GM12878 (cell line): ENCODE results near the gene KREMEN2. TPM values are rescaled to one million over a fixed set of nuclear protein-coding genes. Genes with fewer than 3 reads are reported as not detected.

ENCODE experiments used
- ATAC-seq: fragments of 200-7000 bp; cut with Tn5 transposase; 3 replicates; pipeline ENCODE4 v1.9.1; 2020; ENCODE audit warnings: mild to moderate bottlenecking, moderate library complexity
- BruUV-seq: library from RNA; stranded (reverse); fragments of 400-500 nt; replicated peaks from 2 replicates; lab custom pipeline; 2021; lab: Mats Ljungman, UMichigan
- CTCF ChIA-PET: fragments of 300-600 bp; sonication (Branson Sonifier 250); formaldehyde crosslinking; extraction: SDS; loops from one replicate; lab custom pipeline; 2021; ENCODE audit warnings: inconsistent platforms; lab: Yijun Ruan, JAX
- POLR2A ChIA-PET: fragments of 350-600 bp; formaldehyde crosslinking; extraction: SDS; loops from one replicate; lab custom pipeline; 2021; ENCODE audit warnings: inconsistent platforms; lab: Charles Lee
- RAD21 ChIA-PET: fragments of 300-600 bp; sonication (Branson Sonifier 250); formaldehyde crosslinking; loops from one replicate; lab custom pipeline; 2023; ENCODE audit warnings: antibody characterized with exemption; ENCODE audit not compliant: unreplicated experiment; lab: Charles Lee
- SMC1A ChIA-PET: fragments of 300-600 bp; sonication (Branson Sonifier 250); formaldehyde crosslinking; loops from one replicate; lab custom pipeline; 2023; ENCODE audit not compliant: unreplicated experiment, uncharacterized antibody; lab: Charles Lee
- DNase-seq: peaks from one replicate; pipeline ENCODE4 v3.0.0-alpha.2; 2011; ENCODE audit warnings: low read depth, low spot score
- FAIRE-seq: peaks from 3 replicates; lab custom pipeline; 2011; peaks lifted over from hg19 to GRCh38; lab: Jason Lieb, UNC
- H2AFZ ChIP-seq: 2 replicates; pipeline ENCODE4 v1.6.0; 2011; ENCODE audit warnings: low read depth, low read length, control low read depth; ENCODE audit not compliant: control insufficient read depth
- H3K27ac ChIP-seq: 2 replicates; pipeline ENCODE4 v1.5.1; 2011; ENCODE audit warnings: control low read depth; ENCODE audit not compliant: control insufficient read depth, insufficient read depth
- H3K27me3 ChIP-seq, 2 experiments: replicated peaks in 1 of 2; 2 replicates each; pipeline versions ENCODE4 v1.6.0 to v1.6.1; 2011; ENCODE audit warnings: low read length in 1 of 2; ENCODE audit not compliant: control insufficient read depth in 2 of 2, insufficient read depth in 2 of 2
- H3K36me3 ChIP-seq, 2 experiments: 2 replicates each; pipeline ENCODE4 v1.5.1; 2011; ENCODE audit warnings: low read length in 1 of 2; ENCODE audit not compliant: control insufficient read depth in 2 of 2, insufficient read depth in 2 of 2
- H3K4me1 ChIP-seq: 2 replicates; pipeline ENCODE4 v1.6.1; 2011; ENCODE audit warnings: mild to moderate bottlenecking, low read length, moderate library complexity, mixed read lengths; ENCODE audit not compliant: control insufficient read depth, insufficient read depth
- H3K4me2 ChIP-seq: 2 replicates; pipeline ENCODE4 v1.6.0; 2011; ENCODE audit warnings: control low read depth; ENCODE audit not compliant: control insufficient read depth, insufficient read depth
- H3K4me3 ChIP-seq: fragments of 200-600 bp; sonication (generic); 2 replicates; pipeline ENCODE4 v1.5.1; 2016
- H3K79me2 ChIP-seq: 2 replicates; pipeline ENCODE4 v1.6.0; 2011; ENCODE audit warnings: low read length; ENCODE audit not compliant: control insufficient read depth, insufficient read depth
- H3K9ac ChIP-seq: 2 replicates; pipeline ENCODE4 v1.8.0; 2011; ENCODE audit warnings: low read length, control low read depth, mixed read lengths; ENCODE audit not compliant: control insufficient read depth, insufficient read depth
- H3K9me3 ChIP-seq: replicated peaks from 3 replicates; pipeline ENCODE4 v1.5.1; 2011; ENCODE audit warnings: mild to moderate bottlenecking, low read length; ENCODE audit not compliant: control insufficient read depth, insufficient read depth
- H4K20me1 ChIP-seq: 2 replicates; pipeline ENCODE4 v1.6.0; 2011; ENCODE audit not compliant: control insufficient read depth, insufficient read depth
- ATF3 ChIP-seq: IDR thresholded peaks from 2 replicates; pipeline ENCODE4 v1.6.1; 2011; ENCODE audit warnings: low read depth, mild to moderate bottlenecking, low read length, moderate library complexity, borderline replicate concordance; ENCODE audit errors: extremely low read depth
- BMI1 ChIP-seq: fragments of 450-650 bp; IDR thresholded peaks from 2 replicates; pipeline ENCODE4 v1.6.1; 2016; ENCODE audit warnings: mild to moderate bottlenecking, moderate library complexity, borderline replicate concordance
- CEBPB ChIP-seq, 2 experiments: fragments of 150-350 bp in 1 of 2; IDR thresholded peaks; 2 replicates each; pipeline ENCODE4 v1.6.1; 2012 to 2014; ENCODE audit warnings: low read depth in 2 of 2, low read length in 2 of 2, borderline replicate concordance in 1 of 2, inconsistent platforms in 1 of 2
- NKRF ChIP-seq: fragments of 450-650 bp; conservative IDR thresholded peaks from 2 replicates; pipeline ENCODE4 v1.6.1; 2017; ENCODE audit warnings: mild to moderate bottlenecking, moderate library complexity
- PML ChIP-seq: IDR thresholded peaks from 2 replicates; pipeline ENCODE4 v1.6.1; 2012; ENCODE audit warnings: low read length, inconsistent platforms
- POLR2A ChIP-seq: IDR thresholded peaks from 2 replicates; pipeline ENCODE4 v1.6.1; 2011; ENCODE audit warnings: low read depth, mild to moderate bottlenecking, low read length
- POLR2AphosphoS5 ChIP-seq: IDR thresholded peaks from 2 replicates; pipeline ENCODE4 v1.6.1; 2011; ENCODE audit warnings: mild to moderate bottlenecking, low read length, inconsistent platforms
- SMC3 ChIP-seq: IDR thresholded peaks from 2 replicates; pipeline ENCODE4 v1.6.1; 2011; ENCODE audit warnings: low read length, improper control_type of control experiment, borderline replicate concordance
- TARDBP ChIP-seq: IDR thresholded peaks from 2 replicates; pipeline ENCODE4 v1.6.1; 2016; ENCODE audit warnings: borderline replicate concordance
- TCF12 ChIP-seq: IDR thresholded peaks from 2 replicates; pipeline ENCODE4 v1.6.1; 2011; ENCODE audit warnings: low read depth, mild to moderate bottlenecking, low read length
- USF1 ChIP-seq: IDR thresholded peaks from 2 replicates; pipeline ENCODE4 v1.6.1; 2011; ENCODE audit warnings: borderline replicate concordance, low read depth, mild to moderate bottlenecking, moderate library complexity, mixed read lengths, low read length; ENCODE audit not compliant: insufficient read depth; ENCODE audit errors: extremely low read length
- WGBS: methylation state at CpG from one replicate; pipeline ENCODE4 v1.1.6; 2016; ENCODE audit warnings: low lambda C conversion rate; ENCODE audit not compliant: insufficient replicate concordance, insufficient coverage; ENCODE audit errors: missing lambda C conversion rate; 5-methylcytosine and 5-hydroxymethylcytosine counted together
- in situ Hi-C: fragments of 300-500 bp; cut with MboI; formaldehyde crosslinking; loops from 9 replicates; pipeline ENCODE4 v1.14.3; 2018; ENCODE audit warnings: mixed read lengths
- intact Hi-C: fragments of 100-400 bp; cut with micrococcal nuclease; formaldehyde crosslinking; loops from one replicate; pipeline ENCODE4 v1.14.2; 2022; ENCODE audit not compliant: unreplicated experiment
- polyA plus RNA-seq, 11 experiments: library from polyadenylated mRNA; depleted of rRNA in 4 of 11; unstranded in 6 of 11; stranded (reverse) in 5 of 11; fragments of >200 nt; fragmentation: Nextera tagmentation in 4 of 11; fragmentation: Illumina TruSeq in 1 of 11; extraction: Ambion mirVana in 4 of 11; extraction: Trizol in 1 of 11; gene quantifications; 1 replicate in 1 of 11; 2 replicates in 10 of 11; pipeline versions ENCODE4 v1.2.1 to v1.2.3, GENCODE V29; 2011 to 2016; ENCODE audit warnings: inconsistent platforms in 2 of 11, missing spikeins in 2 of 11, low read depth in 1 of 11
- total RNA-seq, 4 experiments: library from RNA; depleted of rRNA in 3 of 4; stranded (reverse); fragments of >200 nt in 3 of 4; fragmentation: Illumina TruSeq in 1 of 4; extraction: Trizol in 1 of 4; gene quantifications; 2 replicates each; pipeline versions ENCODE4 v1.2.1 to v1.2.3, GENCODE V29; 2013 to 2021

The KREMEN2 gene
- total and polyA plus RNA-seq, 10 of the 15 experiments (the other 5 are each of a cell fraction or from before 2014, with no cell fraction given), result 0.06 to 3.7 (median 0.83) TPM; not detected in 2

- Histone ChIP-seq H3K79me2 (peaks cover 16% of the 10 kb centered on the region), H2AFZ (no peak overlapping the region), H3K27ac (no peak overlapping the region), H3K4me1 (peaks cover 13% of the 10 kb centered on the region), H3K9ac (no peak overlapping the region), H3K4me2 (peak overlapping the region; percentile 84), H3K4me3 (peak overlapping the region; percentile 91; the same call in 1 of the 2 replicates), H4K20me1 (no peaks in the 10 kb centered on the region), H3K36me3 (peaks cover 4 to 20% of the 10 kb centered on the region in 2 experiments; a peak in 3 of 4 replicates), H3K9me3 (no peaks in the 10 kb centered on the region), H3K27me3 (no peaks in the 10 kb centered on the region)
- ChIA-PET RAD21 (no interaction called here), SMC1A (no interaction called here), CTCF (interaction anchor here (1.0 to 1.7 kb wide), 3 partner anchors 9 to 51 kb away, joined by 3 to 4 read pairs (median 4); partner anchors contain the start of gene PKMYT1), POLR2A (interaction anchor here (1.5 kb wide), 1 partner anchor 9 kb away, joined by 4 read pairs; the partner anchor contains the start of gene PKMYT1)
- DNase-seq, result no peak
- BruUV-seq, result no TSS peak
- WGBS, result 78% methylated on average over 35 of the region's 35 CpGs
- FAIRE-seq, result no peak
- no peak for ATAC-seq
- TF ChIP-seq PML (peak; percentile 14; the same call in 1 of the 2 replicates), POLR2A (peak; percentile 54), TARDBP (no peak)
- intact Hi-C loops, result no loop called here
- in situ Hi-C loops, result no loop called here
Measured at GRCh38 chr16:2971134-2971984, 7.3 kb downstream of the KREMEN2 start.

GRCh38 chr16:2971985-2972784 is 8.1 kb downstream of the KREMEN2 start:
- POLR2A ChIA-PET, result interaction anchor here (1.5 kb wide), 1 partner anchor 9 kb away, joined by 4 read pairs; the partner anchor contains the start of gene PKMYT1
- Histone ChIP-seq H3K4me1 (peaks cover 13% of the 10 kb centered on the region), H3K9me3 (no peaks in the 10 kb centered on the region), H3K36me3 (peaks cover 4 to 20% of the 10 kb centered on the region in 2 experiments; a peak in 3 of 4 replicates), H4K20me1 (no peaks in the 10 kb centered on the region), H3K9ac (no peak overlapping the region), H3K4me2 (no peak overlapping the region), H3K27me3 (no peaks in the 10 kb centered on the region), H3K4me3 (no peak overlapping the region), H3K27ac (no peak overlapping the region), H2AFZ (no peak overlapping the region), H3K79me2 (peaks cover 16% of the 10 kb centered on the region)
- in situ Hi-C loops, result no loop called here
- DNase-seq (no peak), ATAC-seq (no peak), FAIRE-seq (no peak)
- no TSS peak for BruUV-seq
- intact Hi-C loops, result no loop called here
- CTCF ChIA-PET, result interaction anchor here (1.0 to 1.7 kb wide), 3 partner anchors 9 to 52 kb away, joined by 3 to 4 read pairs (median 4); partner anchors contain the start of gene PKMYT1
- RAD21 ChIA-PET, result no interaction called here
- SMC1A ChIA-PET, result interaction anchor here (0.8 kb wide), 1 partner anchor 8 kb away, joined by 3 read pairs; the partner anchor contains the start of gene KREMEN2
- WGBS, result 80% methylated on average over 15 of the region's 15 CpGs
- no peak for TF ChIP-seq CEBPB (IDR thresholded peaks at IDR 0.05; ENCODE audit: borderline replicate concordance in 1 of 2, low read depth in 2 of 2, low read length in 2 of 2)
- TF ChIP-seq POLR2AphosphoS5, result no peak
- no peak for TF ChIP-seq NKRF
- TF ChIP-seq USF1, result no peak
- no peak for TF ChIP-seq ATF3
- TF ChIP-seq SMC3, result no peak
- TF ChIP-seq BMI1, result no peak
- no peak for TF ChIP-seq TCF12
